A673 (cell line): ENCODE data around the gene WASHC2C. TPM values are rescaled to one million over a fixed set of nuclear protein-coding genes. Genes with fewer than 3 reads are reported as not detected.
"Not testable (repeated sequence)": the region's sequence is repeated elsewhere in the genome, so short reads cannot be mapped to it uniquely, and the experiment has no call there.

Experiments
- BruUV-seq: library from RNA; stranded (reverse); fragments of 400-500 nt; replicated peaks from 2 replicates; lab custom pipeline; 2021; lab: Mats Ljungman, UMichigan
- CTCF ChIA-PET: fragments of 300-600 bp; sonication (Branson Sonifier 250); formaldehyde crosslinking; loops from one replicate; lab custom pipeline; 2022; ENCODE audit warnings: antibody characterized with exemption; lab: Charles Lee
- POLR2A ChIA-PET: fragments of 300-600 bp; sonication (Branson Sonifier 250); formaldehyde crosslinking; loops from one replicate; lab custom pipeline; 2022; ENCODE audit warnings: antibody characterized with exemption; ENCODE audit not compliant: low non-redundant PET; lab: Charles Lee
- DNase-seq: peaks from one replicate; pipeline ENCODE4 v3.0.0-alpha.2; 2015; ENCODE audit warnings: low spot score
- H3K27ac ChIP-seq: fragments of 200-600 bp; sonication (generic); 2 replicates; pipeline ENCODE4 v1.5.1; 2016; ENCODE audit warnings: mixed run types, low read depth, mild to moderate bottlenecking, mixed read lengths, antibody characterized with exemption, low read length; ENCODE audit not compliant: poor library complexity, severe bottlenecking
- H3K27me3 ChIP-seq: fragments of 200-600 bp; sonication (generic); replicated peaks from 2 replicates; pipeline ENCODE4 v1.6.1; 2017; ENCODE audit warnings: mixed run types, low read depth, mild to moderate bottlenecking, mixed read lengths, antibody characterized with exemption, low read length; ENCODE audit not compliant: insufficient read depth, poor library complexity
- H3K36me3 ChIP-seq: fragments of 200-600 bp; sonication (generic); 2 replicates; pipeline ENCODE4 v1.6.1; 2016; ENCODE audit warnings: mixed run types, mild to moderate bottlenecking, mixed read lengths, antibody characterized with exemption, low read length; ENCODE audit not compliant: insufficient read depth, poor library complexity, severe bottlenecking
- H3K4me1 ChIP-seq: fragments of 200-600 bp; sonication (generic); 2 replicates; pipeline ENCODE4 v1.6.1; 2017; ENCODE audit warnings: mixed run types, mild to moderate bottlenecking, mixed read lengths, antibody characterized with exemption, low read length; ENCODE audit not compliant: insufficient read depth, poor library complexity, severe bottlenecking
- H3K4me3 ChIP-seq: fragments of 200-600 bp; sonication (generic); 2 replicates; pipeline ENCODE4 v1.5.1; 2016; ENCODE audit warnings: low read depth, mixed run types, mild to moderate bottlenecking, mixed read lengths, low read length; ENCODE audit not compliant: poor library complexity, severe bottlenecking
- H3K9me3 ChIP-seq: fragments of 200-600 bp; sonication (generic); 2 replicates; pipeline ENCODE4 v1.6.1; 2016; ENCODE audit warnings: mixed run types, low read depth, mild to moderate bottlenecking, mixed read lengths, antibody characterized with exemption, low read length; ENCODE audit not compliant: poor library complexity, severe bottlenecking
- intact Hi-C: fragments of 100-400 bp; cut with micrococcal nuclease; formaldehyde crosslinking; loops from one replicate; pipeline ENCODE4 v1.10.0; 2022; ENCODE audit not compliant: unreplicated experiment
- total RNA-seq: library from RNA; stranded (reverse); gene quantifications from 2 replicates; pipeline ENCODE4 v1.2.3, GENCODE V29; 2021

Gene WASHC2C
- total RNA-seq, 1 experiment from 2014 or later: 27.7 TPM

DNA sequence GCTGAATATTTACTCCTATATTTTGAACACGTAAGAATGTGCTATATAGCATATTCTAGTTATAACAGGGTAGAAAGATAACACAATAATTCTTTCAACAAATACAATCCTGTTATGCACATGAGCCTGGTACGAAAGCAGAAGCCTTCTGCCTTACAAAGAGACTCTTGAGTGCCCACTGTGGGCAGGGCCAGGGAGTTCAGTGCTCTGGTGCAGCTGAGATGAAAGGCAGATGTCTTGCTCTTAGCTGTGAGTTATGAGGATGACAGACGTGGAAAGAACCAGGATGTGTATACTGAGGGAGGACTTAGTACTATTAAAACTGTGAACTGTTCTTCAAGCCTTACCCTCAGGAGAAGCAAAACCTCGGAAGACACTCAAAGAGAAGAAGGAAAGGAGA is 24.1 kb downstream of the WASHC2C start:
- BruUV-seq, H3K4me3 ChIP-seq: not testable (repeated sequence)

DNA sequence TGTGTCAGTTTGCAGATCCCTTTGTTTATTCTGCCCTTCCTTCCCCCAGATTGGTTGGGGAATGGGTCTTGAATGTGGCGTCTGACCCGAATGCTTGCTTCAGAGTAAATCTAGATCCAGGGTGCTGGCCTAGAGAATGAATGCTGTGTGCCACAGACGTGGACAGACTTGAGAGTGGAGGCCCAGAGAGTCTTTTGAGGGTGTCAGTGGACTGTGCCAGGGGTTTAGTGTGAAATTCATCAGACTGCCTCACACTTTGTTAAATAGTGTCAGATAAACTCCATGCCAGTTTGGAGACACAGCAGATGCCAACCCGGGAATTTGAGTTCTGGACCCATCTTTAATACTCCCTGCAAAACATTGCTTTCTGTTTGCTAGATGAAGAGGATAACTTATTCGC is 25.1 kb downstream of the WASHC2C start:
- BruUV-seq, H3K4me3 ChIP-seq, H3K27me3 ChIP-seq, H3K9me3 ChIP-seq, CTCF ChIA-PET, H3K36me3 ChIP-seq, H3K27ac ChIP-seq, H3K4me1 ChIP-seq, POLR2A ChIA-PET, DNase-seq, intact Hi-C loops: not testable (repeated sequence)

More for the DNA sequence above, 24.1 kb downstream of the WASHC2C start:
- intact Hi-C loops, H3K27ac ChIP-seq, H3K36me3 ChIP-seq, H3K4me1 ChIP-seq, H3K27me3 ChIP-seq, DNase-seq, POLR2A ChIA-PET, CTCF ChIA-PET, H3K9me3 ChIP-seq: not testable (repeated sequence)

DNA sequence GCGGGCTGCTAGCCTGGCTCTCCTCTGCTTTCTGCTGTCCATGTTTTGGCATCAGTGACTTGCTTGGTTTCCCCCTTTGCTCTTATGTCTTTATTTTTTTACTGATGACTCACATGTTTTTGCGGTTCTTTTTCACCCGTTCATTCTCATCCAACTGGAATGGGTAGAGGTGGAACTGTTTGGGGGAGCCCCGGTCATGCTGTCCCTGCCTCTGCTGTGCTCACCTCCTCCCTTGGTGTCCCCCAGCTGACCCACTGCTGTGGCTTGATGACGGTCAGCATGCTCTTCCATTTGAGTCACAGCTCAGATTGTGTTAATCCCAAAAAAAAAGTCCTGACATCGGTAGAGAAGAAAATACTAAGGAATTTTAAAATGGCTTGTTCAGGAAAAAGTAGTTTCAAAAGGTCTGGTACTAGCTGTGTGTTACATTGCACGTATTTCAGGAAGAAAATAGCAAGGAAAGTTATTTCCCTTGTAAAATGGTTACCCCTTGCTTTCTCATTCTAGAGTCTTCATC is 27.0 kb downstream of the WASHC2C start:
- H3K9me3 ChIP-seq, H3K27ac ChIP-seq, H3K36me3 ChIP-seq, DNase-seq, H3K4me3 ChIP-seq, intact Hi-C loops, H3K27me3 ChIP-seq, POLR2A ChIA-PET, BruUV-seq, CTCF ChIA-PET, H3K4me1 ChIP-seq: not testable (repeated sequence)

DNA sequence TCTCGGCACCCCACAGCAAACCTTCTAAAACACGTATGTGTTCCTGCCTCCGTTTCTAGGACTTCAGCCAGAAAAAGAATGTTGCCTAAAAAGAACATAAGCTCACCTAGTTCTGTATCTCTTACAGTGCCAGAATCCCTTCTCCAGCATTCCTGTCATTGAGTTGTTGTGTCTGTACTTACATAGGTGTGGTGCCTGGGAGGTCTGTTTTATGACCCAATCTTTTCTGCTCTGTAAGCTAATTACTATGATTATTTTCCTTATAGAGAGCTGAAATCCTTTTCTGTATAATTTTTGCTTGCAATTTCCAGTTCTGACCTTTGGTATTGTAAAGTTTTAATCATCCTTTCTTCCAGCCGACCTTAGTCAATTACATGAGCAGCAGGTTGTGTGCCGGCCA is 28.0 kb downstream of the WASHC2C start:
- DNase-seq, BruUV-seq, H3K27ac ChIP-seq, H3K4me3 ChIP-seq, H3K36me3 ChIP-seq, H3K9me3 ChIP-seq, H3K27me3 ChIP-seq, CTCF ChIA-PET, H3K4me1 ChIP-seq, POLR2A ChIA-PET, intact Hi-C loops: not testable (repeated sequence)

DNA sequence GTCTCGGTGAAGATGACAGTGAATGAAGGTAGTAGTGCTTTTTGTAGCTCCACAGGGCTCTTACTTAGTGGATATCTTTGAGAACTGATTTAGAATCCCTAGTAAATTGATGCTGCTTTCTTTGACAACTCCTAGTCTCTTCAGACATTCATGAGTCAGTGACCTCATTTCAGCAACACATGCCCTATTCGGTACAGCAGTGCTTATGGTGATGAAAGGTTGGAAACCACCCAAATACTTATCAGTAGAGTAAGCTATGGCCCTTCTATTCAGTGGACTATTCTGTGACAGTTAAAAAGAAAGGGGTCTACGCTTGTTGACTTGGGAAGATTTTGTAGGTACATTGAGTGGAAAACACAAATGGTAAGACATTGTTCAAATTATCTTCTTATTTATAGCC is 29.0 kb downstream of the WASHC2C start:
- POLR2A ChIA-PET, H3K27me3 ChIP-seq, H3K4me3 ChIP-seq, CTCF ChIA-PET, H3K4me1 ChIP-seq, DNase-seq, H3K36me3 ChIP-seq, BruUV-seq, H3K9me3 ChIP-seq, H3K27ac ChIP-seq, intact Hi-C loops: not testable (repeated sequence)

DNA sequence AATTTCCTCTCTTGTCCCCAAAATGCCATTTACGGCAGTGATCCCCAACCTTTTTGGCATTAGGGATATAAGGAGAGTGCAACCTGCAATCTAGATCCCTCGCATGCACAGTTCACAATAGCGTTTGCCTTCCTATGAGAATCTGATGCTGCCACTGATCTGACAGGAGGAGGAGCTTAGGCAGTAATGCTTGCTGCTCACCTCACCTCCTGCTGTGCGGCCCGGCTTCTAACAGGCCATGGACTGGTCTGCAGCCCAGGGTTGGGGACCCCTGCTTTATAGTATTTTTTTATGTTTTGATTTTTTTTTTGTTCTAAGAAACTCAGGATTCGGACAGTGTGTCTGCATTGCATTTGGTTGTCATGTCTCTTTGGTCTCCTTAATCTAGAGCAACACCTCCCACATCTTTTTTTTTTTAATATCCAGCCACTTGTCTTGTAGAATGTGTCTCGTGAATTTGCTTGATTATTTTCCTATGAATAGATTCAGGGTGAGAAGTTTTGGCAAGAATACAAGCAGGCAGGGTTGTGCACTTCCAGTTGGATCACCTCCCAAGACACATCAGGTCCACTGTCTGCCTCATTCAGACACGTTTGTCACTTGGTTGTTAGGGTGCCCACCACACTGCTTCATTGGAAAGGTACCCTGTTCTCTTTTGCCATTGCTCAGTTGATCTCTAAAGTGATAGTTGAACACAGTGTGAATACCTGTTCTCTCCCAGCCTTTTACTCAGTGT is 30.8 kb downstream of the WASHC2C start:
- POLR2A ChIA-PET, CTCF ChIA-PET, intact Hi-C loops, H3K36me3 ChIP-seq, H3K4me3 ChIP-seq, H3K27ac ChIP-seq, BruUV-seq, H3K9me3 ChIP-seq, H3K4me1 ChIP-seq, DNase-seq, H3K27me3 ChIP-seq: not testable (repeated sequence)

DNA sequence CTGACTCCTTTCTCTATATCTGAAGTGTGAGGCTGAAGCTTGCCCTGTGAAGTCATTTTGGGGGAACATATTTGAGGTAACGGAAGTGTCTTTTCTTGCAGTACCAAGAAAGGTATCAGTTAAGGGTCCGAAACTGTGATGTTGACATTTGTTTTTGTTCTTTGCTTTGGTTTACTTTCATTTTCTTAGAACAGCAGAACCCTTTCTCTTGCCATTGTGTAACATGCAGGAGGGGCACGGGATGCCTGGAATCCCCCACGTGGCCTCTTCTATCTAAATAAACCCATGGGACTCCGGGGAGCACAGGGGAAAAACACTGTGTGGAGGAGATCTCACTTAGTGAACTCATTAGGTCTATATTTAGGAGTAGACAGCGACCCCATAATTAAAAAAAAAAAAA is 34.6 kb downstream of the WASHC2C start:
- BruUV-seq, H3K4me1 ChIP-seq, H3K9me3 ChIP-seq, CTCF ChIA-PET, H3K27me3 ChIP-seq, H3K4me3 ChIP-seq, H3K27ac ChIP-seq, POLR2A ChIA-PET, H3K36me3 ChIP-seq, intact Hi-C loops, DNase-seq: not testable (repeated sequence)
